Stimulated activated CD8-positive, alpha-beta memory T cell treated with anti-CD3 and anti-CD28 coated beads, Interleukin-15, amount 100 ng/mL, for 24 hours (primary cell): ENCODE results near the gene CKMT2.

Source experiments
- DNase-seq: peaks from one replicate; pipeline ENCODE4 v3.0.0-alpha.2; 2020; ENCODE audit warnings: low read depth

CKMT2 gene

DNA sequence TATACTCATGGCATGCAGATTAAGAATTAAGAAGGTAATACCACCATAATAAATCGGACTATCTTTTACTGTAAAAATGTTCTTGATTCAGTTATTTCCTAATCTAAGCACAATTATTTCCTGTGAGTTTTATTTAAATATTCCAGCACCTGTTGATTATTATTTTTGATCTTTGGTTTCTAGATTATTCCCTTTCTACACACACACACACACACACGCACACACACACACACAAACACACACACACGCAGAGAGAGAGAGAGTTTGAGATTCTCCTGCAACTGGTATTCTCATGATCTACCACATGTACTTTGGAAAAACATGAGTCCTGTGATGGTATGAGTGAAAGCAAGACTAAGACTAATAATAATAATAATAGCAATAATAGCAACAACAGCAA, 17.0 kb upstream of the CKMT2 start:
- DNase-seq = no peak

DNA sequence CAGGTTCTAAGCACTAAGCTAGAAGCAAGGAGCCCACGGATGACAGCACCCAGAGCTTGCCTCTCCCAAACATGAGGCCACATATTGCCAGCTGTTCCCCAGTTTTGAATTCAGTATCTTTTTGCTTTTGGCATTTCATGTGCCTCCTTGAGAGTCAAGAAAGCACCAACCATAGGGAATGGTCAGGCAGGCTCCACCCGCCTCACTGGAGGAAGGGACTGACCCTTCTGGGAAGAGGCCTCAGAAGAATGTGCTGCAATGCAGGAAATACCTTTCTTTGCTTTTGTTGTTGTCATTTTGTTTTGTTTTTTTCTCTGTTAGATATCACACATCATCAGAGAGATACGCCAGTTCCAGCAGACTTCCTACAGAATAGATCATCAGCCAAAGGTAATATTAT, 13.7 kb upstream of the CKMT2 start:
- DNase-seq = no peak

DNA sequence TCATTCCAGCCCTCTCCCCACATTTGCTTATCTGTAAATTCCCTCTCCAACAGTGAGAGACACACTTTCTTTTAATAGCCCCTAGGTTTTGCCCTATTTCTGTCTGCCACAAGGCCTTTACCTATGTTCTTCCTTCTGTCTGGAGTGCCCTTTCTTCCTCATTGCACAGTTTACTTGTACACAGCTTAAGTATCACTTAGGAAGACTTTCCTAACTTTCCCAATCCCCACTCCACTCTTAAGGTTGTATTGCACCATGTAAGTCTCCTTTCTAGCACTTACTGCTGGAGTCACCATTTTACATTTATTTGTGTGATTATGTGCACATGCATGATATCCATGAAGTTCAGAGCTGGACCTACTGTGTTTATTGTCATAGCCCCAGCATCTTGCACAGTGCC, 10.8 kb upstream of the CKMT2 start:
- no peak for DNase-seq

DNA sequence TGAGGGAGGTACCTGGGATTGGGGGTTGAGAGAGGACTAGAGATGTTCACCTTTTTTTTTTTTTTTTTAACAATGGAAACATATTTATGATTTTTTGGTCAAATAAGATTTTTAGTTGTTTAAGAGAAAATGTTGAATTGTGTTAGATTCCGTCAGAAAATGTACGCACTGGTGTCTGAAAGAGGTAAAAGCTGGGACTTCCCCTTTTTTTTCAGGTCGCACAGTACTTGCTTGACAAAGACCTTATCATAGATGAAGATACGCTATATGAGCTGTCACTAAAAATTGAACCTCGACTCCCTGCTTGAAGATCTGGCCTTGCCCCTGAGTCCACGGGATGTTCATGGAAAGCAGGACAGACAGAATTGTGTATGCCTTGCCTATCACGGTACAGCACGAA, 7.7 kb upstream of the CKMT2 start:
- no peak for DNase-seq

DNA sequence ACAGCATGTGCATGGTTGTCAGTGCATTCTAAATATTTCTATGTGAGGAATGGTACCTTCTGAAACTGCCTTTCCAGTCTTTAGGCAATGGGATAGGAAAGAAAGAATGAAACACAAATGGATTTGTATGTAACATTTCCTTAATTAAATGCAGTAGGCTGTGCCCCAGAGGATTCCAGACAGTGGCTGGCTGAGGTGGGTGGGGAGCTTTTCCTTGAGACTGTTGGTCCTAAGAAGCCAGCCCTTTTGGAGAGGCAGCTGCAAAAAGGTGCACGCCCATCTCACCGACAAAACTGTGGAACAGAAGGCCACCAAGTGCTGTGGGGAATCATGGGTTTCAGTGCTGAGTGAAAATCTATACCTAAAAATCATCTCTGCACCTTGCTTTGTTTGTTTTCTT, 6.8 kb upstream of the CKMT2 start:
- DNase-seq = no peak

DNA sequence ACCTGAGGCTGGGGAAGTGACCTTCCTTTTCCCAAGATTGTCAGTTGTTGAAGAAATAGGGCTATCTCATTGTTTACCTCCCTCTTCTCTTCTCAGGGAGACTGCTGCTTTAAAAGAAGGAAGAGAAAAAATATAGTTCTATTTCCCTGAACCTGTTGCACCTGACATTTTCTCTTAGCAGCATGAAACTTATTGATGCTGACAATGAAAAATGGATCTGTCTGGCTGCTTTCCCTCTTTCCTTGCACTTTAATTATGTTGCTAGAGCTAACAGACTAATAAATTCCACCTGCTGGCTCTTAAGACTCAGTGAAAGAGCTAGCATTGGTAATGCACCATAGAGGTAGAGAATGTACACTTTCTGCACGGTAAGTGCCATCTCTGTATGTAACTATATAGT, 6.2 kb upstream of the CKMT2 start:
- DNase-seq = no peak

DNA sequence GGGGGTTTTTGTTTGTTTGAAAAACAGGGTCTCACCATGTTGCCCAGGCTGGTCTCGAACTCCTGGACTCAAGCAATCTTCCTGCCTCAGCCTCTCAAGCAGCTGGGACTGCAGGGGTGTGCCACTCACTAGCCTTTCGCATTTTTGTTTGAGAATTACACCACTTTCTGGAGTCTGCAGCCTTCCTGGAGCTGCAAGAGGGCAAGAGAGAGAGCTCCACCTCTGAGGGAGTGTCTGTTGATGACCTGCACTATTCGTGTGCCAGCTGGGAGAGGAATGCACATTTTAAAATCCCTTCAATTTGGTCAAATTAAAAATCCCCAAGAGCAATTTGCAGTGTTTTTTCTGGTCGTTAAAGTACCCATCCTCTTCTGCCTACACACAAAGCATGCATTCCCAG, 5.0 kb upstream of the CKMT2 start:
- DNase-seq = no peak

DNA sequence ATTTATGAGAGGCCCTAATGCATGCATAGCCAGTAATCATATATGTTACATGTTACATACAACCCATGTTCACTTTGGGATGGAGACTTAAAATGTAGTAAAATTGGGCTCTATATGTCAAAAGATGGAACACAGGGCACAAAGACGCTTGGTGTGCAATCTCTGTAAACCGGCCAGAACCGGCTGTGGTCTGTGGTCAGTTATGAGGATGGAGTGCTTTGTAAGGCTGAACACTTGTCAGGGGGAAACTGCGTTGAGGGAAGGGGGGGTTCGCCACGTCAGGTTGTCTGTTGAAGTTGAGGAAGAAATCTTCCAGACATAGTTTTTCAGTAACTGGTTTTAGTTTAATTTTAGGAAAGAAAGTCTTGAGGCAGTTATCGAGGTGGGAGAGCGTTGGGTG, 2.7 kb upstream of the CKMT2 start:
- DNase-seq = no peak

DNA sequence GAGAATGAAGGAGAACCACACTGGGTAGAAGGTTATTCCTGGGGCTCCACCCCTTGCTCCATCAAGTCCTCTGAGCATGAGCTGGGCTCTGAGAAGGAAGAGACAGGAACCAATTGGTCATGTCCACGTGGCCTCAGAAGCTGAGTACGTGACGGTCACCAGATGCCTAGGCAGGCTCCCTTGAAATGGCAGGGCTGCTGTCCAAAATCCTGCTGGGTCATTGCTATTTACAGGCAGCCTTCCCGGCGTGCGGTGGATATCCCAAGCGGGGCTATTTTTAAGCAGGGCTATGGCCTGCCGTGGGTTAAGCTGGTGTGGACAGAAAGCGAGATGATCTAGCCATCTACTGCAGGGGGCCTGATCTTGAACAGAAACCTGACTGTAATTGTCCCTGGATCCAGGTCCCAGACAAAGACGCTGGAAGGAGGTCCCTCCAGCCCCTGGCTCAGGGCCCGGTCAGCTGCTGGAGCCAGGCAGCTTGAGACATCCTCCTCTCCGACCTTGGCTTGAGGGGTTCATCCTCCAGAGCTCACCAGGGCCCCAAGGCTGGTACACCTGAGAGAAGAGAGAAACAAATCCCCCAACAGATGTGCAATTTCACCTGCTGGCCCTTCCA, 550 bp upstream of the CKMT2 start:
- no peak for DNase-seq

DNA sequence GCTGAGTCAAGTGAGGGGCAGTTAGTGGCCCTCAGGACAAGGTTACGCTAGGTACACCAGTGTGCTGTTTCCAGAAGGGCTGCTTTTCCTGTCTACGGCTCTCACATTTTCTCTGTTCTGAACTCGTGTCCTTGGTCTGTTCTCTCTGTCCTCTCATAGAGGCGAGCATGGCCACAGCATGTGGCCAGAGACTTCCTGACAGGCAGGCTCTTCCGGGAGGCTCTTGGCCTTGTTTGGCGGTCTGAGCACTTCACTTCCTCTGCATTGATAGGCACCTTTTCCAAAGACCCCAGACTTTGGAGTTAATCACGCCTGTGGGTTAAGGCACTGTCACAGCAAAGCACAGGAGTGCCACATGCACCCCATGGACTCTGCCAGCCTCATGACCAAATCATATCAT, 1.2 kb downstream of the CKMT2 start:
- no peak for DNase-seq

DNA sequence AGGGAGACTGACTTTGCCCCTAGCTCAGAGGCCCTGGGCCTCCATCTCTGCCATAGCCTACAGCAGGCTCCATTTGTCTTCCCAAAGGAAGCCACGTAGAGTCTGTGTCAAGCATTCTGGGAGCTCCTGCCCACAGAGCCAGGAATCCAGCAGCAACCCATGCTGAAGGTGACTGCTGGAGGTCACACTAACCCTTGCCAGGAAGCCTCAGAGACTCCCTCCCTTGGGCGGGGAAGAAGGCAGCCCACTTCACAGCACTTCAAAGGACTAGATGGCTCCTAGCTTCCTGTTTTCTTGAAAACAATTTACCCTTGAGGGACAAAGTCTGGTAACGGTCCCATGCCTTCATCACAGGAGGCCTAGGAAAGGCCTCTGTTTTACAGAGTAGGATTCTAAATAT, 1.7 kb downstream of the CKMT2 start:
- DNase-seq = no peak

DNA sequence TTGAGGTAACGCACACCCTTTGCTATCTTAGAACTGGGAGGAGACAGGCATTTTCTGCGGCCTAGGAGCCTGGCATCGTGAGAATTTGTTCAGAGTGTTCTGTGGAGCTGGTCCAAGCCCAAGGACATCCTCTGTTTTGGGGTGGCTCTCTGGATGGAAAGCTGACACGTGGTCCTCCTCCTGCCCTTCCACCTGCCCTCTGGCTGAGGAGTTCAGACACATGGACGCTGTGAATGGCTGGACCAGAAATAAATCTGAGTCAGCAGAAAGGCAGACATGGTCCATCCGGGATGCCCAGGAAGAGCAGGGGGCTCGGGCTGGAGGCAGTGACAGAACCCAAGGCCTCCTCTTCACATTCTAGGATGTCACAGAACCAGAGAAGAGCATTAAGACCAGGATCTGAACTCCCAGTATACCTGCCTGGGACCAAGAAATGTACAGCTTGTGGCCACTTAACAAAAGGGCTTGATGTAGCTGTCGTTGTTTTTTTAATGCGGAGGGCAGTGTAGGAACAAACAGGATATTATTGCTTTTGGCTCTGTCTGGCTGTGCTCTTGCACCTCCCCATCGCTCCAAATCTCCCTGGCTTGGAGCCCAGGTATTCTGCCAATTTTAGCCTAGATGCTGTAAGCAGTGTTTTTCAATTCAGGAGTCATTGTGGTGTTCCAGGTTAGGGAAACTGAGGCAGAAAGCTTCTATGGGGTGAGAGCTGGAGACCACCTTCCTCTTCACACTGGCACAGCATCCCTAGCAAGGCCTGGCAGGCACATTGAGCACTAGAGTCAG, 2.4 kb downstream of the CKMT2 start:
- no peak for DNase-seq

DNA sequence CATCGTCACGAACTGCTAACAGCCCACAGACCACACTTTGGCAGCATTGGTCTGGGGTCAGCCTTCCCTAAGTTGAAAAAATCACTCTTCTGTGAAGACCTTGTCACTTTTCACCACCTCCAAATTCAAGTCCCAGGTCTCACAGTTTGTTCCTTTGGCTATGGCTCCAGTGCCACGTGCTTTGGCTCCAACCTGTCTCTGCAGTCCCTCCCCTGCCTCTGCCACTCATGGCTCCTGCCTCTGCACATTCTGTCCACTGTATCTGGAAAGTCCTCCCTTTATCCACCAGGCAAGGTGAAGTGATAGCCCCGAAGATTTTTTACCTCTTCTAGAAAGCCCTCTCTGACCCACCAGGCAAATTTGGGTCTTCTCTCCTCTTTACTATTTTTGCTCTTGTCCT, 5.3 kb downstream of the CKMT2 start:
- DNase-seq = no peak

DNA sequence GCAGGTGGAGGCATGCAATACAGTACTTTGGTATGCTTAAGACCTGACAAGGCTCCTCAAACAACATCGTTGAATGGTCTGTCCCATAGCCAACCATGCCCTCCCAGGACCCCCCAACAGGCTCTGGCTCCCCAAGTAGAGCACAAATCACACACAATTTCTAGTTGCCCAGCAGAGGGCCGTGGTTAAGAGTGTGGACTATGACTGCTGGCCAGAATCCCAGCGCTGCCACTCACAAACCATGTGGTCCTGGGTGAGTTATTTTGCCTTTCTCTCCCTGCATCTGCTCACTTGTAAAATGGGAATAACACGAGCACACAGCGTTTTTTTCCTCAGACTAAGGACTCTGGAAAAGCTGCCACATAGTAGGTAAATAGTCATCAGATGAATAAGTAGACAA, 6.5 kb downstream of the CKMT2 start:
- no peak for DNase-seq

DNA sequence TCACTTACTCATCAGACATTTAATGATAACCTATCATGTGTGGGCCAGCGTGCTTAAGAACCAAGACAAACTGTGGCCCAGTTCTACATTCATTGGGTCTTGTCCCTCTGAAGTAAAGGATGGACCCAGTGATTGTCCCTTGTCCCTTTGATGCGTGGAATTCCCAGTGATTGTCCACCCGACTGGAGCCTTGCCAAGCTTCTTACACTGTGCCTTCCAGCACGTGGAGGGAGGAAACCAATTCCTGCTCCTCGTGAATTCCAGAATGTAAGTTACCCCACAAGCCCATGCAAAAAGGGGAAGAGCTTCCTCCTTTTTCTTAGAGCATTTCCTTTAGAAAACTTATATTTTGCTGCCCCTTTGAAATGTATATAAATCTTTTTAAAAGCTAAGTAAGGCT, 7.9 kb downstream of the CKMT2 start:
- DNase-seq = no peak

DNA sequence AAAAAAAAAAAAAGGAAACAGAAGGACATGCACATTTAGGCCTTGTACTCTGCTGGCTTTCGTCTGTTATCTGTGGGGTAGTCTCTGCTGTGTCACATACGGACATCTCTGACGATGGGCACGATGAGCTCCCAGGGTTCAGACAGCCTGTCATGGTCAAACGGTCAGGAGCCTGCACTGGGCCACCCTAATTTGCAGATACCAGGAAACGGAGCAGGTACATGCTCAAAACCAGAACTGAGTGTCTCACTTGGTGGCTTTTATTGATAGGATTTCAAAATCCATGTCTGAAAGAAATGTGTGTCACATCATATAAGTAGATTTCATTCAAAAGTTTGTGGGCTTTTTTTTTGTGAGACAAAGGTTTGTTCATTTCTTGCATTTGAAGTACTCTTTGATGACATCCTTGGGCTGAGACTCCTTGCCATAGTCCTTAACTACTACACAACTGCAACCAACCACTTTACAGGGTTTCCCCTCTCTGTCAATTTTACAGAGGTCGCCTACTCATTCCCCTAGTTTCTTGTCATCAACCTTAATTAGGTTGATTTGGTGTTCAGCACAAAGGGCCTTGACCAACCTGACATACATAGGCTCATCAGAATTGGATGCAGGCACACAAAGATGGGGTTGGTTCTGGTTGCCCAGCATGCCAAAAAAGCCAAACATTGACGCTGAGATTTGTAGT, 9.0 kb downstream of the CKMT2 start:
- DNase-seq = no peak

DNA sequence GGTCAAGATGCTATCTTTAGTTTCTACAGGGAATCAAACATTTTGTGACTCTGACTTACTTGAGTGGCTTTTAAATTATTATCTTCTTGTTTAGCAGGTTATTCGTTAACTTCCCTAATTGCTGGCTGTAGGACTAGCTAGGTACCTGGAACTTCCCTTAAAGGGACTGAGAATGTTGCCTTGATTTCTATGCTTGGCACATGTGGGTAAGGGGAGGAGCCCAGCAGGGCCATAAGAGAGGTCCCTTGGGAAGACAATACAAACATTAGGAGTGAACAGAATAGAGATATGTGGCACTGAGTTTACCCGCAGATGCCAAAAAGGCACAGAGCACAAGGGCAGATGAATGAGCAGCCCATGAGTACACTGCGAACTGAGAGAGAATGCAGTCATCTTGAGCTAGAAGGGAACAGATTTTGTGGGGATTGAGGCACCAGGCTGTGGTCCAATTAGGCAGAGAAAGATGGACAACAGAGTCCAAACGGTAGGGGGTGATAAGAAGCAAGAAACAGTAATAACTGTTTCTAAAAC, 9.8 kb downstream of the CKMT2 start:
- no peak for DNase-seq

DNA sequence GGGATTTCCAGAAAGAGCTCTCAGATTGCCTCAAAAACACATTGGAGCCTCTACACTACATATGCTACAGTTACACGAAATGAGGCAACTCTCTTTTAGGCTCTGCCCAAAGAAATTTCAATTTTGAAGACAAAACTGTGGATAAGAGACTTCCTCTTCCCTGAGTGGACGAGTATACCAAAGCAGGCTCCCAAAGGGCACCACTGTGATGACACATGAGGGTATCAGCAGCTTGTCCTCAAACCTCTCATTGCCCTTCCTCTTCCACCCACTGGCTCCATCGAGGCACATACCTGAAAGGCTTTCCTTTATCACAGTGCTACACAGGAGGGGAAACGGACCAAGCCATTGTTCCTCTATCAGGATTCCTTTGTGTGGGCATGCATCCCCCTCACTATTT, 11.3 kb downstream of the CKMT2 start:
- no peak for DNase-seq

DNA sequence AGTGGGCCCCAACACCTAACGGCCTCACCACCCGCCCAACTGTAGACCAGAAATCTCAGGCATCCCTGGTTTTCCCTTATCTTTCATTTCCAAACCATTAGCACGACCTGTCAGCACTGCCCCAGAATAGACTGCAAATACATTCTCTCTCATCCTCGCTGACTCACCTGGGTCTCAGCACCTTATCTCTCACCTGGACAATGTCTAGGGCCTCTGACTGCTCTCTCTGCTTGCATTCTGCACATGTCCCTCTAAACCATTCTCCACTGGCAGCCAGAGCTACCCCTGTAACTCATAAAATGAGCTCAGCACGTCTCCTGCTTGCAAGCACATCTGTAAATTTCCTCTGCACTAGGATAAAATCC, 12.7 kb downstream of the CKMT2 start:
- DNase-seq = no peak

DNA sequence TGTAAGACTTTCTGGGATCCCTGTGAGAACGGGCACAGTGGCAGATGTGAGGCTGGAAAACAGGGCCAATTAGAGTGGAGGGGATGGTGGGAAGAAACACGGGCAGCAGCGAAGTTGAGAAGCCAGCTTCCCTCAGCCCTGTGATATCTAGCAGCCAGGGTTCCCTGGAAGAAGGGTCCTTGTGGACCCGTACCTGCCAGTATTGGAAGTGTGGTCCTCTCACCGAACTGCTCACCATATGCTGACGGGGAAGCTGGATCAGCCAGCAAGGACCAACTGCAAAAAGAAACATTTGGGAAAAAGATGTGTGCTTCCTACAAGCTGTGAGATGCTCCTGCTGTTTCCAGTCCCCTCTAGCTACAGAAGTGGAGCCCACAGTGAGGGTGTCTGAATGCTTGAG, 13.6 kb downstream of the CKMT2 start:
- DNase-seq = no peak

DNA sequence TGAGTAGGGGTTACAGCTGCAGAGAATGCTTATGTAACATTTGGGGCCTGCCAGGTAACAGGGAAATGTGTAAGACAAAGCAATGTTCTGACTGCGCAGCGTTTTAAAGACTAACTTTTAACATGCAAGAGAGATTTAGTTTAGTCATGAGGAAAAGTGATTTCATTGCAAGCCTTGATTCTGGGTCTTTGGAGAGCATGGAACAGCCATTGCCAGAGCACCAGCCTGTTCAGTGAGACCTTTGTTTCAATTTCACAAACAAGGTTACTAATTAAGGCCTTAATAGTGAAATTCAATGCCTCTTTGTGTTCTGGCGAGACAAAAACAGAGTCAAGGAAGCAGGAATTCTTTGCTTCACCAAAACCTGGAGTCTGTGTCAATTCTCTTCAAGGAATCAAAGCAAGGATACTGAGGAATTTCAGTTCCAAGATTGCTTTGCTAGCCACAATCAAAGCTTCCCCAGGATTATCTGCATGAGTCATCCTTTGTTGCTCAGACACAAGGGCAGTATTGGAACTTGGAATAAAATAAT, 14.4 kb downstream of the CKMT2 start:
- no peak for DNase-seq

DNA sequence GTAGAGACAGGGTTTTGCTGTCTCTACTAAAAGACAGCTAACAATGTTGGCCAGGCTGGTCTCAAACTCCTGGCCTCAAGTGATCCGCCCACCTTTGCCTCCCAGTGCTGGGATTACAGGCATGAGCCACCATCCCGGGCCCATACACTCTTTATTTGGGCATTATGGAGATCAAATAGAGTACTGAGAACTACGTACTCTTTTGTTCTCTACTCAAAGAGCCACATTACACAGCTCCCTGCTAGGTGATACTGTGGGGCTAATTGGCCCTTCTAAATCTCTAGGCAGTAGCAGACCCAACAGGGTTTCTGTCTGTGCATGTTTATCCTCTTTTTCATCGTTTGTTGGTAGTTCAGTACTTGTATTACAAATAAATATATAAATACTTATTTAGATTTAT, 16.1 kb downstream of the CKMT2 start:
- DNase-seq = no peak

DNA sequence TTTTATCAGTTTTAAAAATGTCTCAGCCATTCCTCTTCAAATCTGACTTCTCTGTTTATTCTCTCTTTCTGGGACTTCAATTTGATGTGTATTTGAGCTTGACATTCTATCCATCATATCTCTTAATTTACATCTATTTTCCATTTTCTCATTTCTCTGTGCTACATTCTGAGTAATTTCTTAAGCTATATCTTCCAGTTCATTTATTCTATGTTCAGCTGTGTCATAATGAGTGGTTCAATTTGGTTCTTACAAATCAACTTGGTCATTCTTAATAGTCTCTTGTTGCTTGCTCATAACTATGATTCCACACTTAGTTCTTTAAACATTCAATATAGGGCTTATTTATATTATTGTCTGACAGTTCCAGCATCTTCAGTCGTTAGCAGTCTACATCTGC, 16.9 kb downstream of the CKMT2 start:
- DNase-seq = no peak
